ENCODE measurements around the gene SSC4D. TPM values are rescaled to one million over a fixed set of nuclear protein-coding genes. Genes with fewer than 3 reads are reported as not detected.

SSC4D gene
- total and polyA plus RNA-seq, 9 of the 15 experiments (the other 6 are each of a cell fraction or from before 2014, with no cell fraction given): 0.06 to 1.1 (median 0.85) TPM; not detected in 1

GRCh38 chr7:76397409-76398183 lies 11.9 kb downstream of the SSC4D start (continued):
- TF ChIP-seq CHAMP1 (IDR thresholded peaks at IDR 0.05) (no peak), ZNF133 (CRISPR knock-in tag; IDR thresholded peaks at IDR 0.05) (no peak), ZNF280A (IDR thresholded peaks at IDR 0.05; ENCODE audit: low read depth, partially characterized antibody) (no peak), MTF1 (CRISPR knock-in tag; IDR thresholded peaks at IDR 0.05; ENCODE audit: borderline replicate concordance) (no peak), RBM14 (IDR thresholded peaks at IDR 0.05; ENCODE audit: borderline replicate concordance, insufficient read depth, low read depth, low read length) (no peak), PHB (CRISPR knock-in tag; IDR thresholded peaks at IDR 0.05) (no peak), BRD9 (IDR thresholded peaks at IDR 0.05; ENCODE audit: low read depth, partially characterized antibody) (no peak), HDAC1 (IDR thresholded peaks at IDR 0.05) (peak in 1 of 2 experiments; percentile 90; a peak in 2 of 4 replicates), FOXM1 (IDR thresholded peaks at IDR 0.05; ENCODE audit: low read depth) (no peak), FOXM1 (CRISPR knock-in tag; IDR thresholded peaks at IDR 0.05; ENCODE audit: low read depth) (0 out of 2 replicates have a peak, but pooled peaks have one; percentile 61), TSC22D4 (tag; IDR thresholded peaks at IDR 0.05) (no peak), CHD1 (IDR thresholded peaks at IDR 0.05; ENCODE audit: low read length) (no peak), EHMT2 (IDR thresholded peaks at IDR 0.05) (no peak), TAF9B (IDR thresholded peaks at IDR 0.05; ENCODE audit: partially characterized antibody) (no peak), NFE2 (IDR thresholded peaks at IDR 0.05; ENCODE audit: low read depth) (0 out of 2 replicates have a peak, but pooled peaks have one; percentile 16), NFIC (IDR thresholded peaks at IDR 0.05) (peak; percentile 100), HCFC1 (IDR thresholded peaks at IDR 0.05; ENCODE audit: low read depth, low read length) (peak; percentile 17; the same call in 1 of the 2 replicates), TAL1 (IDR thresholded peaks at IDR 0.05) (no peak; the same call in 1 of the 2 replicates), PRPF4 (IDR thresholded peaks at IDR 0.05; ENCODE audit: insufficient read depth, low read depth, low read length, poor library complexity, severe bottlenecking) (peak; percentile 39)

Data from K562 (cell line).